Gastroesophageal sphincter (tissue), 4 donors: ENCODE results near the gene DDX54. TPM values are rescaled to one million over a fixed set of nuclear protein-coding genes. Genes with fewer than 3 reads are reported as not detected.

Experiments
- ATAC-seq: fragments of 150-250 bp; one replicate; pipeline ENCODE4 v1.9.1; 2016; ENCODE audit warnings: mild to moderate bottlenecking, moderate library complexity
- H3K27ac ChIP-seq, 4 donors: fragments of 200-600 bp; sonication (generic) in 3 of 4; 1 replicate in 3 of 4; 2 replicates in 1 of 4; pipeline ENCODE4 v1.5.1; 2016 to 2019
- H3K27me3 ChIP-seq: fragments of 200-600 bp; sonication (generic); one replicate; pipeline ENCODE4 v1.5.1; 2019
- H3K36me3 ChIP-seq, 2 donors: fragments of 200-600 bp; sonication (generic); one replicate each; pipeline ENCODE4 v1.5.1; 2019; ENCODE audit warnings: control low read depth in 1 of 2
- H3K4me1 ChIP-seq, 3 donors: fragments of 200-600 bp; sonication (generic); 1 replicate in 2 of 3; 2 replicates in 1 of 3; pipeline ENCODE4 v1.5.1; 2016 to 2019; ENCODE audit warnings: control low read depth in 2 of 3
- H3K4me3 ChIP-seq, 2 donors: fragments of 200-600 bp; sonication (generic); one replicate each; pipeline ENCODE4 v1.5.1; 2019; ENCODE audit warnings: mild to moderate bottlenecking in 1 of 2, moderate library complexity in 1 of 2
- H3K9me3 ChIP-seq, 3 donors: fragments of 200-600 bp; sonication (generic); one replicate each; pipeline ENCODE4 v1.5.1; 2017 to 2019; ENCODE audit warnings: control low read depth in 2 of 3
- EP300 ChIP-seq: sonication (generic); formaldehyde crosslinking; IDR thresholded peaks from one replicate; pipeline ENCODE4 v1.6.1; 2017; ENCODE audit warnings: antibody characterized with exemption, mild to moderate bottlenecking
- POLR2A ChIP-seq, 2 donors: fragments of 450-650 bp; IDR thresholded peaks; one replicate each; pipeline ENCODE4 v1.6.1; 2017; ENCODE audit warnings: antibody characterized with exemption in 2 of 2, mild to moderate bottlenecking in 2 of 2, moderate library complexity in 1 of 2
- POLR2AphosphoS5 ChIP-seq: sonication (generic); formaldehyde crosslinking; IDR thresholded peaks from one replicate; pipeline ENCODE4 v1.6.1; 2017; ENCODE audit warnings: antibody characterized with exemption
- WGBS, 2 donors: methylation state at CpG; one replicate each; pipeline ENCODE4 v1.1.5; 2018; ENCODE audit warnings: low coverage in 1 of 2; 5-methylcytosine and 5-hydroxymethylcytosine counted together
- total RNA-seq, 4 donors: library from RNA; depleted of rRNA; stranded (reverse); fragments of >200 nt; gene quantifications; one replicate each; pipeline ENCODE4 v1.1.0, GENCODE V29; 2016
- TF ChIP-seq, protein P1 (sequence below), 4 experiments: fragments of 200-600 bp in 2 of 4; fragments of 450-650 bp in 2 of 4; sonication (generic) in 1 of 4; IDR thresholded peaks; one replicate each; pipeline ENCODE4 v1.5.1; 2017 to 2019; ENCODE audit warnings: antibody characterized with exemption in 4 of 4, mild to moderate bottlenecking in 2 of 4, moderate library complexity in 2 of 4

DDX54 gene
- total RNA-seq, 4 donors from 2014 or later: 38.0 to 60.4 (median 53.3) TPM

DNA sequence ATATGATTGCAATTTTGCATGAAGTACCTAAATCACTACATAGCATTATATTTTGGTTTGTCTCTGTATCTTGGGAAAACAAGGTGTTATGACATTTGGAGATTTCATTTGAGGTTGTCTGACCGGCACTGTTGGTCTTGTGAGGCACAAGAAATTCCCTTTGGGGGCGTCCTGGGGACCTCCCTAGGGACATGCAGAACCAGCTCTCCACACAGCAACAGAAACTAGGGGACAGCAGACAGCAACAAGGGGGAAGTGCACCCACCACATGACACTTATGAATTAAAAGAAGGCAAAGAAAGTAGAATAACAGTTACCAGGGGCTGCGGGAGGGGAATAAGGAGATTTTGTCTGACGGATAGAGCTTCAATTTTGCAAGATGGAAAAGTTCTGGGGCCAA is 14.4 kb downstream of the DDX54 start:
- ATAC-seq: no peak
- Histone ChIP-seq H3K9me3 (no peaks in the 10 kb centered on the region), H3K27me3 (no peaks in the 10 kb centered on the region), H3K27ac (no peak overlapping the region), H3K4me3 (no peak overlapping the region), H3K36me3 (peaks cover 0 to 100% of the 10 kb centered on the region in 2 donors), H3K4me1 (no peaks in the 10 kb centered on the region)
- 88 to 100% methylated on average over 4 of the region's 4 CpGs for WGBS, 2 donors
- TF ChIP-seq POLR2AphosphoS5: no peak
- no peak for TF ChIP-seq POLR2A (IDR thresholded peaks at IDR 0.05)
- no peak for TF ChIP-seq EP300
- TF ChIP-seq, protein P1, sequence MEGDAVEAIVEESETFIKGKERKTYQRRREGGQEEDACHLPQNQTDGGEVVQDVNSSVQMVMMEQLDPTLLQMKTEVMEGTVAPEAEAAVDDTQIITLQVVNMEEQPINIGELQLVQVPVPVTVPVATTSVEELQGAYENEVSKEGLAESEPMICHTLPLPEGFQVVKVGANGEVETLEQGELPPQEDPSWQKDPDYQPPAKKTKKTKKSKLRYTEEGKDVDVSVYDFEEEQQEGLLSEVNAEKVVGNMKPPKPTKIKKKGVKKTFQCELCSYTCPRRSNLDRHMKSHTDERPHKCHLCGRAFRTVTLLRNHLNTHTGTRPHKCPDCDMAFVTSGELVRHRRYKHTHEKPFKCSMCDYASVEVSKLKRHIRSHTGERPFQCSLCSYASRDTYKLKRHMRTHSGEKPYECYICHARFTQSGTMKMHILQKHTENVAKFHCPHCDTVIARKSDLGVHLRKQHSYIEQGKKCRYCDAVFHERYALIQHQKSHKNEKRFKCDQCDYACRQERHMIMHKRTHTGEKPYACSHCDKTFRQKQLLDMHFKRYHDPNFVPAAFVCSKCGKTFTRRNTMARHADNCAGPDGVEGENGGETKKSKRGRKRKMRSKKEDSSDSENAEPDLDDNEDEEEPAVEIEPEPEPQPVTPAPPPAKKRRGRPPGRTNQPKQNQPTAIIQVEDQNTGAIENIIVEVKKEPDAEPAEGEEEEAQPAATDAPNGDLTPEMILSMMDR (IDR thresholded peaks at IDR 0.05): no peak

DNA sequence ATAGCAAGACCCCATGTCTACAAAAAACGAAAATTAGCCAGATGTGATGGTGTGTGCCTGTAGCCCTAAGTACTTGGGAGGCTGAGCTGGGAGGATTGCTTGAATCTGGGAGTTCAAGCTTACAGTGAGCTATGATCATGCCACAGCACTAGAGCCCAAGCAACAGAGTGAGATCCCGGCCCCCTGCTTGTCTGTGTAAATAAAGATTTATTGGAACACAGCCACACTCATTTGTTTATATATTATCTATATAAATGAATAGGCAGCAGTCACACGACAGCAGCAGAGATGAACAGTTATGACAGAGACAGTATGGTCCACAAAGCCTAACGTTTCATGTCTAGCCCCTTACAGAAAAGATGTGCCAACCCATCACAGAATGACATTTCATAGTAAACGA is 14.8 kb downstream of the DDX54 start:
- Histone ChIP-seq H3K9me3 (no peaks in the 10 kb centered on the region), H3K27ac (no peak overlapping the region), H3K27me3 (no peaks in the 10 kb centered on the region), H3K4me3 (no peak overlapping the region), H3K36me3 (peaks cover 0 to 100% of the 10 kb centered on the region in 2 donors), H3K4me1 (no peaks in the 10 kb centered on the region)
- no peak for TF ChIP-seq EP300
- no peak for TF ChIP-seq POLR2AphosphoS5
- TF ChIP-seq, protein P1 (IDR thresholded peaks at IDR 0.05): no peak
- TF ChIP-seq POLR2A (IDR thresholded peaks at IDR 0.05): no peak
- WGBS, 2 donors: 88 to 91% methylated on average over 3 to 5 of the region's 5 CpGs
- ATAC-seq: no peak

DNA sequence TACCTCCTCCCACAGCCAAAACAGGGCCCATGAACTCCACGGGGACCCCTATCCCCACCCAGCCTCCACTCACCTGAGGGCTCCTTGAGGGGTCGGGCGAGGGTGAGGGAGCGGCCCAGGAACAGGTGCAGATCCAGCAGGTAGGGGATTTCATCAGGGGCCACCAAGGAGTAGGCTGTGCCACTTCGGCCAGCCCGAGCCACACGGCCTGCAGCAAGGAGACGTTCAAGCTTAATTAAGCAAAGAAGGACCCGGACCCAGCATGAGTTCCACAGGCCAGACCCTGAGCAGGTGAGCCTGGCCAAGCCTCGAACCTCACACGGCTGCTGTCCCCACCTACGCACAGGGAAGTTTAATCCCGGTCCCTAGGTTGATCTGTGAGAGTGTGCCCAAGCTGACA is 15.6 kb downstream of the DDX54 start:
- H3K9me3 ChIP-seq: no peaks in the 10 kb centered on the region
- WGBS, 2 donors: 88 to 100% methylated on average over 3 of the region's 13 CpGs
- no peaks in the 10 kb centered on the region for H3K27me3 ChIP-seq
- H3K4me1 ChIP-seq: no peaks in the 10 kb centered on the region
- no peak overlapping the region for H3K27ac ChIP-seq
- H3K36me3 ChIP-seq: peaks cover 0 to 100% of the 10 kb centered on the region in 2 donors
- ATAC-seq: no peak
- TF ChIP-seq POLR2A (IDR thresholded peaks at IDR 0.05) (no peak), POLR2AphosphoS5 (no peak), EP300 (no peak)
- TF ChIP-seq, protein P1 (IDR thresholded peaks at IDR 0.05): no peak
- no peak overlapping the region for H3K4me3 ChIP-seq

DNA sequence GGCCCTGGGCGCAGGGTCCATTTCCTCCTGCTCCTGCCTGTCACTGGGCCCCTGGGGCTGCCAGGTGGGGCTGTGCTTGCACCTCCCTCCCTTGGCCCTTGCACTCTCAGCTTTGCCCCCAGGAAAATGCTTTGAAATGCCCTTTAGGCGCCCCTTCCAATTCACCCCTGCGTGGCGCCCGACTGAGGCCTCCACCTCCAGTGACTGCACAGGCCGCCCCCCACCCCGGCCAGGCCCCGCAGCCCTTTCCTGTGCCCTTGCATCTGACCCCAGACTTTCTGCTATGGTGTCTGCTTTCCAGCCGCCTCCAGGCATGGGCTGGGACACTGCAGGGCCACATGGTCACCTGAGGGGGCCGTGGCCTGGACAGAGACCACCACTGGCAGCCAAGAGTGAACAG is 17.4 kb downstream of the DDX54 start:
- TF ChIP-seq, protein P1 (IDR thresholded peaks at IDR 0.05): no peak
- TF ChIP-seq POLR2AphosphoS5 (no peak), EP300 (no peak), POLR2A (IDR thresholded peaks at IDR 0.05) (no peak)
- no peak for ATAC-seq

More for the DNA sequence above, 17.4 kb downstream of the DDX54 start:
- H3K4me3 ChIP-seq: no peak overlapping the region
- H3K9me3 ChIP-seq: no peaks in the 10 kb centered on the region
- no peaks in the 10 kb centered on the region for H3K27me3 ChIP-seq
- H3K27ac ChIP-seq: no peak overlapping the region
- WGBS, 2 donors: 80% methylated on average over 1 of the region's 10 CpGs; no CpG with 5 or more reads in 1 of the 2 donors
- H3K36me3 ChIP-seq: peaks cover 0 to 100% of the 10 kb centered on the region in 2 donors
- H3K4me1 ChIP-seq: no peaks in the 10 kb centered on the region
